LNCaP clone FGC (cell line): Measurements from ENCODE around the gene LOXL3.

Experiments used
- DNase-seq: peaks from one replicate; pipeline ENCODE4 v3.0.0-alpha.2; 2011; ENCODE audit warnings: low read depth
- H3K4me3 ChIP-seq: 2 replicates; pipeline ENCODE4 v1.5.1; 2011; ENCODE audit warnings: mild to moderate bottlenecking, low read depth, low read length, control low read depth
- CTCF ChIP-seq: IDR thresholded peaks from 2 replicates; pipeline ENCODE4 v1.5.1; 2012; ENCODE audit warnings: mild to moderate bottlenecking; ENCODE audit not compliant: control insufficient read depth, insufficient read depth; ENCODE audit errors: extremely low read depth

LOXL3 gene

GRCh38 chr2:74553892-74554819 lies at the start of gene LOXL3, which contains the start of gene DOK1:
LOXL3 (minus strand) TSS chr2:74553942; CDS start chr2:74552634, 1,308 bp downstream.
DOK1 (plus strand) TSS chr2:74554720; CDS start chr2:74554755, 35 bp downstream.
- no peak for DNase-seq
- TF ChIP-seq CTCF = no peak
- peak within 1 kb of the TSS; percentile 38 for H3K4me3 ChIP-seq

GRCh38 chr2:74602586-74603281 lies 49.0 kb upstream of the LOXL3 start:
- DNase-seq = no peak
- TF ChIP-seq CTCF = no peak

GRCh38 chr2:74599676-74600075 lies 45.9 kb upstream of the LOXL3 start:
- H3K4me3 ChIP-seq = no peak overlapping the region
- DNase-seq = no peak
- no peak for TF ChIP-seq CTCF

More at GRCh38 chr2:74602586-74603281, 49.0 kb upstream of the LOXL3 start:
- H3K4me3 ChIP-seq = no peak overlapping the region

- no peak for DNase-seq
- no peak for TF ChIP-seq CTCF
- no peak overlapping the region for H3K4me3 ChIP-seq
Observed at GRCh38 chr2:74597410-74597809, 43.7 kb upstream of the LOXL3 start.

- no peak for TF ChIP-seq CTCF
- DNase-seq = no peak
Observed at GRCh38 chr2:74596584-74596983, 42.8 kb upstream of the LOXL3 start.

GRCh38 chr2:74593826-74594772 lies 40.4 kb upstream of the LOXL3 start:
- no peak overlapping the region for H3K4me3 ChIP-seq
- DNase-seq = no peak
- TF ChIP-seq CTCF = no peak

More at GRCh38 chr2:74596584-74596983, 42.8 kb upstream of the LOXL3 start:
- no peak overlapping the region for H3K4me3 ChIP-seq
